T-helper 2 cell (primary cell): Measurements from ENCODE around the gene SMIM26.

Source experiments
- DNase-seq, 5 experiments: peaks; one replicate each; pipeline versions ENCODE4 v3.0.0 to v3.0.0-alpha.2; 2012 to 2022

The SMIM26 gene

DNA sequence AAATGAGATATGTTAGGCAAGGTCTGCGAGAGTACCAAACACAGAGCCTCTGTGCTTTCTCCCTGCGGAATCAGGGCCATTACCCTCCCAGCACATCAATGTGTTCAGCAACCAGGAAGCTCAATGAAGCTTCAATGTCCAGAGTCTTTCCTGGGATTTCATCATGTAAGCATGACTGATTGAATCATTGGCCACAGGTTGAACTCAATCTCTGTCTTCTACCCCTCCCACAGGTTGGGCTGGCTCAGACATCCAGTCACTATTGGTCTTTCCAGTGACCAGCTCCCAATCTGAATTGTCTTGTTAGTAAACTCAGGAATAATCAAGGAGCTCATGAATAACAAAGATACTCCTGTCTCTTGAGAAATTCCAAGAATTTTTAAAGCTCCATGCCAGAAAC is 17.9 kb downstream of the SMIM26 start:
- no peak for DNase-seq

DNA sequence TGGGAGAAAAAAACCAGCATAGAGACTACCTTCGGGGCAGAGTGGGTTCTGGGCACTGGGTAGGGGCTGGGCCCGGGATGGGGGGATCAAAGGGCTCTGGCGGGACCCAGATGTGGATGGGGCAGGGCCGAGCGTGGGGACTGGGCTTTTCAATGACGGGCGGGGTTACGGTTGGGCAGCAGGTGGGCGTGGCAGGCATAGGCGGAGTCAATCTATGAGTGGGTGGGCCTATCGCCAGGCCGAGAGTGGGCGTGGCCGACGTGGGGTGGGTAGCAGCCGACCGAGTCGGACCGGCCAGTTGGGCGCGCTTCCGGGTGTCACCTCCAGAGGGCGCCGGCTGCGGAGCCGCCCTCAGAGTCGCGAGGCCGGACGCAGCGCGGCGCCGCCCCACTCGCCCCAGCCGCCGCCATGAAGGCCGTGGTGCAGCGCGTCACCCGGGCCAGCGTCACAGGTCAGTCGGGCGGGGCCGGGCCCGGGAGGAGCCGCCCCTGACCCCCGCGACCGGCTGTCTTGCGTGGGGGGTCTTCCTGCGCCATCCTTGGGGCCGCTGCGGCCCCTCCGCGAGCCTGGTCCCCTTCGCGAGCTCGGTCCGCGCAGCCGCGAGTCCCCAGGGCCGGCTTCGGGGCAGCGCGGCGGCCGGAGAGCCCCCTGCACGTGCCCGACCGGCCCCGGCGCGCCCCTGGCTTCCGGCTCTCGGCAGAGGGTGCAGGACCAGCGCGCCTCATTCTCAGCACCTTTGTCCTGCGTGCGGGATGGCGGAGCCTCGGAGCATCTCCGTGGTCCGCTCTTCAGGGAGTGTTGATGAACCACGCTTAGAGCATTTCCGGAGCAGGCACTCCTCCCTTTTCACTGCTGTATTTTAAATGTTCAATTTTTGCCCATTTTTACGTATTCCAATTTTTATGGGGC is 20.7 kb downstream of the SMIM26 start, which contains the start of gene DTD1:
TSS of gene DTD1 (plus strand) at position 390 of the 909 bp plus-strand sequence. CDS start at position 409, 19 bp downstream.
- peak; percentile 61 to 86 (median 71) for DNase-seq

DNA sequence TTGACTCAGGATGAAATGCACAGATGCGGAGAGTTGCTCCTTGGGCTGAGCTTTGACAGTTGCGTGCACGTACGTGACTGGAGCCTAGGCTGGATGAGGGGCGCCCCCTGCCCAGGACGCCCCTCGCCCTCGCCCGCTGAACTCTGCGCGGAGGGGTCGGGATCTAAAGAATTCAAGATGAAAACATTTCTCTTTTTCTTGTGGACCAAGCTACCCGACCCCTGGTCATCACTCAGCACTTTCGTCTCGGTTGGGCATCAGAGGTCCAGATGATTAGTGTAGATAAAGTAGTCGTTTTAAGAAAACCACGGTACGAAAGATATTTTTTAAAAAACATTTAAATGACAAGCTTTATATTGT is 21.3 kb downstream of the SMIM26 start:
- DNase-seq, result no peak

GRCh38 chr20:18589941-18590674 is 22.9 kb downstream of the SMIM26 start:
- DNase-seq, result no peak

GRCh38 chr20:18596270-18596669 is 29.0 kb downstream of the SMIM26 start:
- DNase-seq, result no peak

GRCh38 chr20:18609741-18610140 is 42.5 kb downstream of the SMIM26 start:
- no peak for DNase-seq

DNA sequence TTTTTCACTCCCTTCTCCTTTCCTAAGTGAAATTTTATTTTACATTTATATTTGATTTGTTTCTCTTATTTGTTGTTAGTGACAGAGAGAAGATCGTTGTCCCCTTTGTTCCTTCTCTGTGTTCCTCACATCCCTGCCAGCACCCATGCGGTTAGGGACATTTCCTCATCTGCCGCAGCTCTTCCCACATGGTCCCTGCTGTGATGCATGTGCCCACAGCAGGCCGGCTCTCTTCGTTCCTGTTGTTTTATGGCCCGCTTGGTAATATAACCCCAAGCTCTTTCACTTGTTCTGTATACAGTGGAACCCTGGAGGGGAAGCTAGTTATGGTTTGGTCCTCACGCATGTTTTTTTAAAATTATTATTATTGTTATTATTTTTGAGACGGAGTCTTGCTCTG is 44.3 kb downstream of the SMIM26 start:
- DNase-seq, result no peak

- DNase-seq, result no peak
These were observed 46.3 kb downstream of the SMIM26 start for GRCh38 chr20:18613553-18613952.

- DNase-seq, result no peak
These were observed 47.0 kb downstream of the SMIM26 start for GRCh38 chr20:18614244-18614643.

GRCh38 chr20:18615020-18615650 is 47.9 kb downstream of the SMIM26 start:
- no peak for DNase-seq
